Measurements from ENCODE around the gene UGCG. TPM values are rescaled to one million over a fixed set of nuclear protein-coding genes. Genes with fewer than 3 reads are reported as not detected.

Gene UGCG
- total and polyA plus RNA-seq, 9 of the 15 experiments (the other 6 are each of a cell fraction or from before 2014, with no cell fraction given), result 20.0 to 40.3 (median 29.2) TPM

GRCh38 chr9:111963995-111964394 lies 67.4 kb downstream of the UGCG start (continued):
- no peak for TF ChIP-seq TSHZ1 (CRISPR knock-in tag; IDR thresholded peaks at IDR 0.05)
- no peak for TF ChIP-seq ZNF699 (CRISPR knock-in tag; IDR thresholded peaks at IDR 0.05; ENCODE audit: insufficient replicate concordance)
- TF ChIP-seq CBX3 (IDR thresholded peaks at IDR 0.05; ENCODE audit: borderline replicate concordance in 1 of 2, low read length in 2 of 2), result no peak
- no peak for TF ChIP-seq ZNF696 (CRISPR knock-in tag; conservative IDR thresholded peaks at IDR 0.05)
- TF ChIP-seq BACH1 (tag; IDR thresholded peaks at IDR 0.05), result no peak
- TF ChIP-seq ZNF76 (CRISPR knock-in tag; IDR thresholded peaks at IDR 0.05; ENCODE audit: borderline replicate concordance), result no peak
- TF ChIP-seq POLR2G (IDR thresholded peaks at IDR 0.05; ENCODE audit: low read depth, low read length), result no peak
- TF ChIP-seq GATAD2A (IDR thresholded peaks at IDR 0.05), result no peak
- peak; percentile 63 for TF ChIP-seq CBFA2T3 (IDR thresholded peaks at IDR 0.05)
- TF ChIP-seq CBFA2T2 (conservative IDR thresholded peaks at IDR 0.05), result peak; percentile 39
- TF ChIP-seq ZBTB1 (CRISPR knock-in tag; IDR thresholded peaks at IDR 0.05; ENCODE audit: borderline replicate concordance, low read depth), result no peak
- TF ChIP-seq BHLHE40 (IDR thresholded peaks at IDR 0.05; ENCODE audit: low read length), result no peak
- TF ChIP-seq SRSF1 (IDR thresholded peaks at IDR 0.05; ENCODE audit: low read depth, low read length), result no peak
- TF ChIP-seq ZHX1 (conservative IDR thresholded peaks at IDR 0.05; ENCODE audit: low read length), result no peak
- TF ChIP-seq FOXP1 (CRISPR knock-in tag; IDR thresholded peaks at IDR 0.05), result no peak
- TF ChIP-seq ZNF592 (IDR thresholded peaks at IDR 0.05), result no peak
- no peak for TF ChIP-seq SIN3A (IDR thresholded peaks at IDR 0.05; ENCODE audit: borderline replicate concordance in 2 of 2, control insufficient read depth in 1 of 2, low read depth in 2 of 2, low read length in 2 of 2)
- peak; percentile 77 for TF ChIP-seq C11orf30 (IDR thresholded peaks at IDR 0.05; ENCODE audit: low read depth)
- TF ChIP-seq ASH1L (IDR thresholded peaks at IDR 0.05; ENCODE audit: borderline replicate concordance, low read depth, partially characterized antibody), result no peak
